Fibroblast of the aortic adventitia (primary cell): ENCODE data around the gene TEX14. TPM values are rescaled to one million over a fixed set of nuclear protein-coding genes. Genes with fewer than 3 reads are reported as not detected.

Source experiments
- DNase-seq: peaks from one replicate; pipeline ENCODE4 v3.0.0-alpha.2; 2010; ENCODE audit warnings: low read depth
- H3K4me3 ChIP-seq: 2 replicates; pipeline ENCODE4 v1.5.1; 2011; ENCODE audit warnings: low read depth, mild to moderate bottlenecking, control low read depth, low read length, moderate library complexity
- CTCF ChIP-seq: IDR thresholded peaks from 2 replicates; pipeline ENCODE4 v1.5.1; 2011; ENCODE audit warnings: mild to moderate bottlenecking, low read length, control low read depth, inconsistent platforms; ENCODE audit not compliant: insufficient read depth
- total RNA-seq: library from RNA; depleted of rRNA; stranded (reverse); fragments of >200 nt; gene quantifications from 2 replicates; pipeline ENCODE4 v1.2.3, GENCODE V29; 2012; ENCODE audit warnings: low replicate concordance

The TEX14 gene
- total RNA-seq: not detected in 2 replicates

- no peak for TF ChIP-seq CTCF
- H3K4me3 ChIP-seq: peak within 1 kb of the TSS; percentile 87
- no peak for DNase-seq
These were observed at the start of gene TEX14 for GRCh38 chr17:58691701-58692238. Gene TEX14 (minus strand): TSS chr17:58692045. CDS start chr17:58652001, 40,044 bp downstream.

GRCh38 chr17:58741121-58741625 lies 49.3 kb upstream of the TEX14 start:
- no peak for TF ChIP-seq CTCF
- no peak overlapping the region for H3K4me3 ChIP-seq
- DNase-seq: peak; percentile 32

- TF ChIP-seq CTCF: no peak
- no peak for DNase-seq
- no peak overlapping the region for H3K4me3 ChIP-seq
These were observed 43.0 kb upstream of the TEX14 start for GRCh38 chr17:58734811-58735210.

- no peak for DNase-seq
- no peak for TF ChIP-seq CTCF
- no peak overlapping the region for H3K4me3 ChIP-seq
These were observed 42.2 kb upstream of the TEX14 start for GRCh38 chr17:58734040-58734439.

GRCh38 chr17:58730937-58731336 lies 39.1 kb upstream of the TEX14 start:
- no peak for TF ChIP-seq CTCF
- H3K4me3 ChIP-seq: no peak overlapping the region
- no peak for DNase-seq

- DNase-seq: no peak
- no peak overlapping the region for H3K4me3 ChIP-seq
- TF ChIP-seq CTCF: no peak
These were observed 37.0 kb upstream of the TEX14 start for GRCh38 chr17:58728798-58729197.

GRCh38 chr17:58722696-58723095 lies 30.9 kb upstream of the TEX14 start:
- DNase-seq: no peak
- H3K4me3 ChIP-seq: no peak overlapping the region
- TF ChIP-seq CTCF: no peak
